ENCODE data around the gene MMP28.

MMP28 gene

GRCh38 chr17:35764123-35764991 lies 31.1 kb downstream of the MMP28 start:
- Histone ChIP-seq H3K9me3 (ENCODE audit: control insufficient read depth, low read length) (no peaks in the 10 kb centered on the region), H3K27ac (peak overlapping the region; percentile 49), H3K27me3 (ENCODE audit: control insufficient read depth, insufficient read depth, low read length) (no peaks in the 10 kb centered on the region), H3K4me1 (no peaks in the 10 kb centered on the region), H2AFZ (peak overlapping the region; percentile 100), H3K9ac (peak overlapping the region; percentile 28), H3K4me3 (ENCODE audit: low read depth, low read length) (peak overlapping the region; percentile 44), H3K36me3 (ENCODE audit: control insufficient read depth, insufficient read depth, low read length) (no peaks in the 10 kb centered on the region), H3K4me2 (ENCODE audit: low read length) (peak overlapping the region; percentile 76), H3K79me2 (no peaks in the 10 kb centered on the region)
- TF ChIP-seq, protein P1, sequence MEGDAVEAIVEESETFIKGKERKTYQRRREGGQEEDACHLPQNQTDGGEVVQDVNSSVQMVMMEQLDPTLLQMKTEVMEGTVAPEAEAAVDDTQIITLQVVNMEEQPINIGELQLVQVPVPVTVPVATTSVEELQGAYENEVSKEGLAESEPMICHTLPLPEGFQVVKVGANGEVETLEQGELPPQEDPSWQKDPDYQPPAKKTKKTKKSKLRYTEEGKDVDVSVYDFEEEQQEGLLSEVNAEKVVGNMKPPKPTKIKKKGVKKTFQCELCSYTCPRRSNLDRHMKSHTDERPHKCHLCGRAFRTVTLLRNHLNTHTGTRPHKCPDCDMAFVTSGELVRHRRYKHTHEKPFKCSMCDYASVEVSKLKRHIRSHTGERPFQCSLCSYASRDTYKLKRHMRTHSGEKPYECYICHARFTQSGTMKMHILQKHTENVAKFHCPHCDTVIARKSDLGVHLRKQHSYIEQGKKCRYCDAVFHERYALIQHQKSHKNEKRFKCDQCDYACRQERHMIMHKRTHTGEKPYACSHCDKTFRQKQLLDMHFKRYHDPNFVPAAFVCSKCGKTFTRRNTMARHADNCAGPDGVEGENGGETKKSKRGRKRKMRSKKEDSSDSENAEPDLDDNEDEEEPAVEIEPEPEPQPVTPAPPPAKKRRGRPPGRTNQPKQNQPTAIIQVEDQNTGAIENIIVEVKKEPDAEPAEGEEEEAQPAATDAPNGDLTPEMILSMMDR (IDR thresholded peaks at IDR 0.05): peak; percentile 93

DNA sequence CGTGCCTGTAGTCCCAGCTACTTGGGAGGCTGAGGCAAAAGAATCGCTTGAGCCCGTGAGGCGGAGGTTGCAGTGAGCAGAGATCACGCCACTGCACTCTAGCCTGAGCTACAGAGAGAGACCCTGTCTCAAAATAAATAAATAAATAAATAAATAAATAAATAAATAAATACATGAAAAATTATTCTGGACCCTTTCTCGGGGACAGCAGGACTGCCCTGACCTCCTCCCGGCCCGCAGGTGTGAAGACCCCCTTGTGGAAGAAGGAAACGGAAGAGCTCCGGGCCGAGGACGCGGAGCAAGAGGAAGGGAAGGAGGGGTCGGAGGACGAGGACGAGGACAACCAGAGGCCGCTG lies 31.7 kb downstream of the MMP28 start:
- TF ChIP-seq, protein P1 (IDR thresholded peaks at IDR 0.05): no peak
- Histone ChIP-seq H3K27me3 (ENCODE audit: control insufficient read depth, insufficient read depth, low read length) (no peaks in the 10 kb centered on the region), H3K4me3 (ENCODE audit: low read depth, low read length) (peak overlapping the region; percentile 44), H3K36me3 (ENCODE audit: control insufficient read depth, insufficient read depth, low read length) (no peaks in the 10 kb centered on the region), H3K4me1 (no peaks in the 10 kb centered on the region), H2AFZ (peak overlapping the region; percentile 100), H3K27ac (peak overlapping the region; percentile 49), H3K9me3 (ENCODE audit: control insufficient read depth, low read length) (no peaks in the 10 kb centered on the region), H3K9ac (no peak overlapping the region), H3K79me2 (no peaks in the 10 kb centered on the region), H3K4me2 (ENCODE audit: low read length) (peak overlapping the region; percentile 76)

DNA sequence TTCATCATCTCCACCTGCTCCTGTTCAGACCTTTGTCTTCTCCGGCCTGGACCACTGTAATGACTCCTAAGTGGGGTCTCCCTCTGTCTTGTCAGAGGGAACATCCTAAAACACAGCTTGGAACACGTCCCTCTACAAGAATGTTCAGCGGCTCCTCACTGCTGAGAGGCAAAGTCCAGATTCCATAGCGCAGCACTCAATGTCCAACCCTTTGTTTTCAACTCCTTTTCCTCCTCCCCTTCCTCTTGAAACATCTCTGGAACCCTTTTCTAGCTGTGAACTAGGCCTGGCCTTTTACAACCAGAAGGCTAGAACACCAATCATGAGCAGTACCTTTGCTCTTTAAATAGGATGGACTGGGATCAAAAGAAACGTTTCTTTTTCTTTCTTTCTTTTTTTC lies 33.8 kb downstream of the MMP28 start:
- TF ChIP-seq, protein P1 (IDR thresholded peaks at IDR 0.05): no peak
- Histone ChIP-seq H3K27ac (no peak overlapping the region), H3K79me2 (no peaks in the 10 kb centered on the region), H3K36me3 (ENCODE audit: control insufficient read depth, insufficient read depth, low read length) (no peaks in the 10 kb centered on the region), H3K9me3 (ENCODE audit: control insufficient read depth, low read length) (no peaks in the 10 kb centered on the region), H3K4me3 (ENCODE audit: low read depth, low read length) (no peak overlapping the region), H2AFZ (no peak overlapping the region), H3K4me1 (no peaks in the 10 kb centered on the region), H3K9ac (no peak overlapping the region), H3K4me2 (ENCODE audit: low read length) (no peak overlapping the region), H3K27me3 (ENCODE audit: control insufficient read depth, insufficient read depth, low read length) (no peaks in the 10 kb centered on the region)

GRCh38 chr17:35760587-35760986 lies 34.9 kb downstream of the MMP28 start, which contains the start of gene C17orf50:
C17orf50 (plus strand) TSS chr17:35760887; CDS start chr17:35760942, 55 bp downstream.
- H3K4me3 ChIP-seq (ENCODE audit: low read depth, low read length): no peak within 1 kb of the TSS
- TF ChIP-seq, protein P1 (IDR thresholded peaks at IDR 0.05): no peak
- no peak within 1 kb of the TSS for H3K4me2 ChIP-seq (ENCODE audit: low read length)

More at GRCh38 chr17:35760587-35760986, 34.9 kb downstream of the MMP28 start, which contains the start of gene C17orf50:
- no peaks in the 10 kb centered on the region for H3K27me3 ChIP-seq (ENCODE audit: control insufficient read depth, insufficient read depth, low read length)
- no peak within 1 kb of the TSS for H3K27ac ChIP-seq
- H3K9ac ChIP-seq: no peak within 1 kb of the TSS
- H2AFZ ChIP-seq: no peak within 1 kb of the TSS
- H3K9me3 ChIP-seq (ENCODE audit: control insufficient read depth, low read length): no peaks in the 10 kb centered on the region
- H3K79me2 ChIP-seq: no peaks in the 10 kb centered on the region
- H3K36me3 ChIP-seq (ENCODE audit: control insufficient read depth, insufficient read depth, low read length): no peaks in the 10 kb centered on the region
- no peaks in the 10 kb centered on the region for H3K4me1 ChIP-seq

All from parathyroid adenoma (tissue), 2 donors.